NCI-H748 (cell line): ENCODE measurements around the gene ZMYND8.
"Not testable (repeated sequence)": the region's sequence is repeated elsewhere in the genome, so short reads cannot be mapped to it uniquely, and the experiment has no call there.

ENCODE experiments used
- DNase-seq: peaks from one replicate; lab custom pipeline; 2025; ENCODE audit not compliant: unreplicated experiment; lab: John Stamatoyannopoulos, UW

ZMYND8 gene

DNA sequence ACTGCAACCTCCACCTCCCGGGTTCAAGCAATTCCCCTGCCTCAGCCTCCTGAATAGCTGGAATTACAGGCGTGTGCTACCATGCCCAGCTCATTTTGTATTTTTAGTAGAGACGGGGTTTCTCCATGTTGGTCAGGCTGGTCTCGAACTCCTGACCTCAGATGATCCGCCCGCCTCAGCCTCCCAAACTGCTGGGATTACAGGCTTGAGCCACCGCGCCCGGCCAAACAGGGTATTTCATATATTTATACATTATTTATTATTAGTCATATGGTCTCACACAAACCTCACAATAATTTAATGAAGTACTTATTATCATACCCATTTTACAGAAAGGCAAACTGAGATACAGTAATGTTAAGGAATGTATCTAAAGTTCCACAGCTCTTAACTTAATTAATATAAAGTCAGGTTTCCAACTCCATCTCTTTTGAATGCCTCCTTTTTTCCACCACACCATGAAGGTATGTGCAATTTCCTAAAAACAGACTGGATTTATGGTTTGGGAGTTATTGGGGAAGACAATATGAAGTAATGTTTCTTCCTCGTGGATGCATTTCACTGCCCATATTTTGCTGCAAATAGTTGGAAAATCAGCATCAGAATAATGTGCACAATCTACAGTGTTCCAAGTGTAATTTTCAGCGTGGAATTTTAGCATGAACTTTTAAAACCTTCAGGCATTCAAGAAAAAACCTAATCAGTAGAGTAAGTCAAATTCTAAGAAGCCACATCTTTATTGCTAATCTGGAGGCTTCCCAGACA lies 65.7 kb downstream of the ZMYND8 start:
- DNase-seq = no peak

DNA sequence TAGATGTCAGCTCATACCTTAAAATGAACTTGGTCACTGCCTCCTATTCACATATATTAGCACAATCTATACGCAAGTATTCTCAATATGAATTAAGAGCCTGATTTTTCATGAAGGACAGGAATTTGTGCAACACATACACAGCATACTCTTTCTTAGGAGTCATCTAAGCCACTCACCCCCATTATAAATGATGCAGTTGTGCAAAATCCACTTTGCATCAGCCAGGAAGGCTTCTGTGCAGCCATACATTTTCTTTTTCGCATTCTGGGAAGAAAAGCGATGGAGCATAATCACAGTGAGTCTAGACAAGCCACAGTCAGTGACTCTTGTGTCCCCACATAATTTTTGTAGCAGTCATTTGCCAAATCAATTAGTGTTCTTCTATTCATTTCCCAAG lies 66.5 kb downstream of the ZMYND8 start:
- no peak for DNase-seq

GRCh38 chr20:47289096-47289495 lies 67.4 kb downstream of the ZMYND8 start:
- DNase-seq = no peak

GRCh38 chr20:47288530-47288929 lies 68.0 kb downstream of the ZMYND8 start:
- not testable (repeated sequence) for DNase-seq

GRCh38 chr20:47287609-47288144 lies 68.8 kb downstream of the ZMYND8 start:
- DNase-seq = no peak

DNA sequence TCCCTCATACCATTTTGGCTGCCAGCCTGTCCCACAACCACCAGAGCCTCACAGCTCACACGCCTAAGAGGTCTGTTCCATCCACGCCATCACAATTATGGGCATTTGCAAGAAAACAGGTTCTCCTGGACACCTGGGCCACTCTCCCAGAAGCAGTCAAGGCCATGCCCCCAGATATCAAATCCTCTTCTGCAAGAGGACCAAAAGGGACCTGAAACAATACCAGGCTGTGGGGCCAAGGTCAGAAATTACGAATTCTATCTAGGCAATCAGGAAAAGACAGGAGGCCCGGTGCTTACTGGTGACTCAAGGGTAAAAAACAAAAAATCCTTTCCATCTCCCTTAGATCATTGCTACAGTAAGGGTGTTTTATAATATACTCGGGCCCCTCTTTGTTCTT lies 69.8 kb downstream of the ZMYND8 start:
- DNase-seq = no peak

- DNase-seq = no peak
Observed at GRCh38 chr20:47285189-47285588, 71.3 kb downstream of the ZMYND8 start.

- DNase-seq = no peak
Observed at GRCh38 chr20:47284373-47284772, 72.1 kb downstream of the ZMYND8 start.

DNA sequence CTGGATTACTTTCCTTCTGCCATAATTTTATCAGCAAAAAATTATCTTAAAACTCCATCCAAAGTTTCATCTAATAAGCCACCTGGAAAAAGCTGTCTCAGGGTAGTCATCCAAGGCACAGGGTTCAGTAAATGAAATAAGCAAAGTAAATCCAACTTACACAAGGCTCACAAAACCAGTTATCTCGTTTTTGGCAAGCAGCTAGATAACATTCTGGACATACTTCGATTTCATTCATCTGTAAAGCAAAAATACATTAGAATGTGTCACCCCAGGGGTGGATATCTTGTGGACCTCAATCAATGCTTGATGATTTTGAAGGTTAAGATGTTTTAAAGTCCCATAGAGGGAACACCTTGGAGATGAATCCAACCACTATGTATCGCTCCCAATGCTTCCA lies 73.1 kb downstream of the ZMYND8 start:
- no peak for DNase-seq

GRCh38 chr20:47282864-47283263 lies 73.6 kb downstream of the ZMYND8 start:
- DNase-seq = no peak

GRCh38 chr20:47281376-47281775 lies 75.1 kb downstream of the ZMYND8 start:
- DNase-seq = peak; percentile 57

- DNase-seq = no peak
Observed at GRCh38 chr20:47280668-47281067, 75.8 kb downstream of the ZMYND8 start.

DNA sequence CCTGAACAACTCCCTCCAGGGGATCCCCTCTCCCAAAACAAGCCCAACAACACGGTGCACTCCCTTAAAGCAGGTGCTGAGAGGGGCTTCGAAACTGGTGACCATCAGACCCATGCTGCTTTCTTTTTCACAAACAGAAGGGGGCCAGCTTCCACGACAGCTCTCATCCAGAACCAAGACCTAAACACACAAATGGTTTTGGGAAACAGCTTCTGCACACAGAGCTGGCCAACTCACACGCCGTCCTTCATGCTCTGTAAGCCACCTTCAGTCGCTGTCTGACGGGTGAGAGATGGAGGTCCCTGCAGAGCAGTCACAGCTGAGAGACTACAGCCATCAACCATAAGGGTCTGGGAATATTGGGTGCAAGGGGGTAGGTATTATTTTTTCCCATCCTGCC lies 76.3 kb downstream of the ZMYND8 start:
- no peak for DNase-seq

GRCh38 chr20:47278907-47279348 lies 77.6 kb downstream of the ZMYND8 start:
- no peak for DNase-seq

DNA sequence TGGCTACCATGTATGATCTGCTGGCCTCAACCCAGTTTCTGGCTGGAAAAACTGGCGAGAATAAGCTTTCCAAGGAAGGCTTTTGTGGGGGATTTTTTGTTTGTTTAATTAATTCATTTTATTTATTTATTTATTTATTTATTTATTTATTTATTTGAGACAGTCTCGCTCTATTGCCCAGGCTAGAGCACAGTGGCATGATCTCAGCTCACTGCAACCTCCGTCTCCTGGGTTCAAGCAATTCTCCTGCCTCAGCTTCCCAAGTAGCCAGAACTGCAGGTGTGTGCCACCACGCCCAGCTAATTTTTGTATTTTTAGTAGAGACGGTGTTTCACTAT lies 79.0 kb downstream of the ZMYND8 start:
- DNase-seq = not testable (repeated sequence)

DNA sequence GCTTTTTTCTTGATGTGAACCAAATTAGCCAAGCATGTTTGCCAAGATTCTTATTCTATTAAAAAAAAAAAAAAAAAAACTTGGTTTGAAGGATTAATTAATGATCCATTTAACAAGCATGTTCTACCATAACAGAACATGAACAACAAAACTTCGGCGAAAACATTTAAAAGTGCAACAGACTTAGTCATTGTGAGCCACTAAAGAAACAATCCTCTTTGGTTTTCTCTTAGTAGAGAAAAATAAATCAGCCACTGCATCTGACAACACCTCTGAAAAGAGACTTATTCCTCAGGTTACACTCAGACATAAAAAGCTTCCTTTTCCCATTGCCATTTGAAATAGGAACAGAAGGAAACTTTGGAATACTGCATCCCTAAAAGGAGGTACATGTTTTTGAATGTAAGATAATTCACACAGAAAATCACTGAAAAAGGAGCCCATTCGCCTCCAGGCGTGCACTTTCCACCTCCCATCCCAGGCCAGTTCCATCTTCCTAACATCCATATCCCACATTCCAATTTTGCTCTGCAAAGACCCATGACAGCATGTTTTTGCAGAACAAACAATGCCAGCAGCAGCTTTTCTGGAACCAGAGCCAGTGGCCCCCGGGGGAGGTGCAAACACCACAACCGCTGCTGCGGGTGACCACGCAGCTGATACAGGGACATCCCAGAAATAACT lies 79.5 kb downstream of the ZMYND8 start:
- no peak for DNase-seq

DNA sequence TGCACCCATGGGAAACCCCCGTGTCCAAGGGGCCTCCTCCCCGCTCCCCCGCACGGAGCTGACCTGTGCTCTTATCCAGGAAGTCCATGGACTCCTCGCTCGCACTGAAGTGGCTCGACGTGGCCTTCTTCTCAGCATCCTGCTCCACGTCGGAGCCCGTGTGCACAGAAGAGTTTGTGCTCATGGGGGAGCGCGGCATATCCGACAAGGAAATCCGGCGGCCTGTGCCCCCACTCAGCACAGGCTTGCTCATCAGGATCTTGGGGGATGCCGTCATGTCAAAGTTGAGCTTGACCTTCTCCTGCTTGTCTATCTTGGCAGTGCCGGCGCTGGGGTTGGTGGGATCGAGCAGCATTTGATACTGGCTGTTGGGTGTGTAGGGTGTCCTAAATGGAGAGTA lies 80.2 kb downstream of the ZMYND8 start:
- DNase-seq = no peak

GRCh38 chr20:47275548-47275947 lies 81.0 kb downstream of the ZMYND8 start:
- DNase-seq = no peak

- no peak for DNase-seq
Observed at GRCh38 chr20:47274401-47275108, 81.9 kb downstream of the ZMYND8 start.

- DNase-seq = no peak
Observed at GRCh38 chr20:47273591-47274235, 82.8 kb downstream of the ZMYND8 start.

- DNase-seq = peak; percentile 53
Observed at GRCh38 chr20:47272893-47273590, 83.5 kb downstream of the ZMYND8 start.
